H1 (cell line): Measurements from ENCODE around the gene MPPE1. TPM values are rescaled to one million over a fixed set of nuclear protein-coding genes. Genes with fewer than 3 reads are reported as not detected.

Experiments
- CTCF ChIA-PET: fragments of 300-600 bp; sonication (Branson Sonifier 250); formaldehyde crosslinking; loops from one replicate; lab custom pipeline; 2021; ENCODE audit not compliant: partially characterized antibody; lab: Charles Lee
- POLR2A ChIA-PET: fragments of 300-600 bp; sonication (Branson Sonifier 250); formaldehyde crosslinking; loops from one replicate; lab custom pipeline; 2021; ENCODE audit warnings: inconsistent platforms; ENCODE audit not compliant: partially characterized antibody; lab: Charles Lee
- DNase-seq, 2 experiments: peaks; one replicate each; pipeline versions ENCODE4 v3.0.0 to v3.0.0-alpha.2; 2010 to 2022; ENCODE audit warnings: low spot score in 2 of 2, low read depth in 1 of 2, mixed read lengths in 1 of 2
- FAIRE-seq: peaks from 2 replicates; lab custom pipeline; 2011; peaks lifted over from hg19 to GRCh38; lab: Jason Lieb, UNC
- H2AFZ ChIP-seq: 2 replicates; pipeline ENCODE4 v1.8.1; 2012; ENCODE audit warnings: low read length, inconsistent platforms
- H2AK5ac ChIP-seq: 2 replicates; pipeline ENCODE4 v1.6.1; 2013; ENCODE audit warnings: low read depth, low read length
- H2BK120ac ChIP-seq: replicated peaks from 2 replicates; pipeline ENCODE3; 2013; ENCODE audit warnings: low read depth, low read length, inconsistent platforms
- H2BK12ac ChIP-seq: 2 replicates; pipeline ENCODE4 v1.6.1; 2013; ENCODE audit warnings: low read depth, low read length
- H2BK15ac ChIP-seq: 2 replicates; pipeline ENCODE4 v1.6.1; 2013; ENCODE audit warnings: low read length
- H2BK20ac ChIP-seq: 2 replicates; pipeline ENCODE4 v1.6.1; 2013; ENCODE audit warnings: low read length
- H2BK5ac ChIP-seq: 2 replicates; pipeline ENCODE4 v1.6.1; 2013; ENCODE audit warnings: low read depth, low read length
- H3K14ac ChIP-seq: 2 replicates; pipeline ENCODE4 v1.6.1; 2013; ENCODE audit warnings: inconsistent platforms; ENCODE audit not compliant: insufficient read length
- H3K18ac ChIP-seq: 2 replicates; pipeline ENCODE4 v1.6.1; 2013; ENCODE audit warnings: low read length; ENCODE audit errors: extremely low read depth
- H3K23ac ChIP-seq: 2 replicates; pipeline ENCODE4 v1.6.1; 2013; ENCODE audit warnings: inconsistent platforms; ENCODE audit not compliant: insufficient read length
- H3K23me2 ChIP-seq: 2 replicates; pipeline ENCODE4 v1.6.1; 2013; ENCODE audit warnings: low read depth, low read length
- H3K27ac ChIP-seq: 2 replicates; pipeline ENCODE4 v1.6.1; 2011; ENCODE audit warnings: low read depth, low read length, inconsistent platforms
- H3K27me3 ChIP-seq, 4 experiments: replicated peaks in 1 of 4; 1 replicate in 1 of 4; 2 replicates in 3 of 4; pipeline versions ENCODE4 v1.6.1 to v1.8.1; 2011 to 2013; ENCODE audit warnings: low read length in 3 of 4, mild to moderate bottlenecking in 3 of 4, inconsistent platforms in 2 of 4, mixed read lengths in 2 of 4, moderate library complexity in 1 of 4; ENCODE audit not compliant: control insufficient read depth in 3 of 4, insufficient read depth in 3 of 4; ENCODE audit errors: extremely low read depth in 1 of 4
- H3K36me3 ChIP-seq, 4 experiments: 2 replicates each; pipeline versions ENCODE4 v1.6.1 to v1.8.1; 2011 to 2013; ENCODE audit warnings: mild to moderate bottlenecking in 4 of 4, low read length in 3 of 4, moderate library complexity in 2 of 4, control low read depth in 1 of 4, inconsistent platforms in 1 of 4; ENCODE audit not compliant: insufficient read depth in 4 of 4, control insufficient read depth in 2 of 4
- H3K4ac ChIP-seq: replicated peaks from 2 replicates; pipeline ENCODE3; 2013; ENCODE audit warnings: low read length, low read depth, mixed read lengths, inconsistent platforms; ENCODE audit not compliant: insufficient read length
- H3K4me1 ChIP-seq, 4 experiments: replicated peaks in 1 of 4; 1 replicate in 1 of 4; 2 replicates in 3 of 4; pipeline versions ENCODE4 v1.6.1 to v1.8.1; 2011 to 2013; ENCODE audit warnings: low read length in 3 of 4, inconsistent platforms in 2 of 4, mixed read lengths in 1 of 4; ENCODE audit not compliant: insufficient read depth in 4 of 4, control insufficient read depth in 3 of 4
- H3K4me2 ChIP-seq, 2 experiments: 2 replicates each; pipeline versions ENCODE4 v1.6.1 to v1.8.1; 2011 to 2013; ENCODE audit warnings: low read depth in 2 of 2, low read length in 2 of 2, control low read depth in 1 of 2, inconsistent platforms in 1 of 2, mild to moderate bottlenecking in 1 of 2; ENCODE audit not compliant: insufficient read depth in 1 of 2
- H3K4me3 ChIP-seq, 4 experiments: fragments of 200-600, 300-600 bp in 1 of 4; sonication (generic), shearing (Covaris generic), sonication (Bioruptor Twin) in 1 of 4; 2 replicates each; pipeline versions ENCODE4 v1.5.1 to v1.8.1; 2011 to 2016; ENCODE audit warnings: low read length in 4 of 4, low read depth in 3 of 4, control low read depth in 2 of 4, inconsistent platforms in 2 of 4, mild to moderate bottlenecking in 2 of 4, mixed read lengths in 1 of 4, moderate library complexity in 1 of 4; ENCODE audit not compliant: insufficient read depth in 2 of 4; ENCODE audit errors: extremely low read depth in 1 of 4
- H3K56ac ChIP-seq: replicated peaks from 2 replicates; pipeline ENCODE3; 2013; ENCODE audit warnings: low read depth, mild to moderate bottlenecking, mixed read lengths, low read length, inconsistent platforms; ENCODE audit not compliant: insufficient read length
- H3K79me1 ChIP-seq: 2 replicates; pipeline ENCODE4 v1.6.1; 2013; ENCODE audit warnings: low read depth, low read length, control low read depth
- H3K79me2 ChIP-seq, 2 experiments: 2 replicates each; pipeline versions ENCODE4 v1.6.1 to v1.8.1; 2012 to 2013; ENCODE audit warnings: low read length in 2 of 2, mild to moderate bottlenecking in 2 of 2, inconsistent platforms in 1 of 2; ENCODE audit not compliant: insufficient read depth in 2 of 2, control insufficient read depth in 1 of 2
- H3K9ac ChIP-seq, 4 experiments: replicated peaks in 1 of 4; 1 replicate in 1 of 4; 2 replicates in 3 of 4; pipeline versions ENCODE4 v1.6.1 to v1.8.1; 2011 to 2013; ENCODE audit warnings: low read depth in 3 of 4, low read length in 3 of 4, control low read depth in 2 of 4, mild to moderate bottlenecking in 2 of 4, moderate library complexity in 2 of 4, inconsistent platforms in 1 of 4; ENCODE audit errors: extremely low read depth in 1 of 4
- H3K9me3 ChIP-seq, 2 experiments: 2 replicates each; pipeline versions ENCODE4 v1.6.1 to v1.8.1; 2012 to 2013; ENCODE audit warnings: mild to moderate bottlenecking in 2 of 2, moderate library complexity in 2 of 2, control low read depth in 1 of 2, inconsistent platforms in 1 of 2, low read depth in 1 of 2, low read length in 1 of 2, mixed read lengths in 1 of 2; ENCODE audit not compliant: insufficient read depth in 2 of 2
- H4K20me1 ChIP-seq, 2 experiments: replicated peaks in 1 of 2; 2 replicates each; pipeline versions ENCODE3 to v1.8.1; 2011 to 2013; ENCODE audit warnings: inconsistent platforms in 2 of 2, low read length in 2 of 2, mild to moderate bottlenecking in 1 of 2; ENCODE audit not compliant: insufficient read depth in 2 of 2, control insufficient read depth in 1 of 2
- H4K5ac ChIP-seq: 2 replicates; pipeline ENCODE4 v1.6.1; 2013; ENCODE audit warnings: low read length, low read depth, mixed read lengths, inconsistent platforms; ENCODE audit not compliant: insufficient read length
- H4K8ac ChIP-seq: 2 replicates; pipeline ENCODE4 v1.8.0; 2013; ENCODE audit warnings: mild to moderate bottlenecking, moderate library complexity, low read length, inconsistent platforms; ENCODE audit not compliant: insufficient read depth; ENCODE audit errors: extremely low read depth
- H4K91ac ChIP-seq: replicated peaks from 2 replicates; pipeline ENCODE3; 2013; ENCODE audit warnings: low read length, mixed read lengths, inconsistent platforms; ENCODE audit not compliant: insufficient read length
- ATF2 ChIP-seq: IDR thresholded peaks from 2 replicates; pipeline ENCODE4 v1.6.1; 2012; ENCODE audit warnings: low read length, inconsistent platforms
- CREB1 ChIP-seq: IDR thresholded peaks from 2 replicates; pipeline ENCODE4 v1.6.1; 2012; ENCODE audit warnings: inconsistent platforms
- CTBP2 ChIP-seq: IDR thresholded peaks from 2 replicates; pipeline ENCODE4 v1.7.0; 2011; ENCODE audit warnings: borderline replicate concordance, mild to moderate bottlenecking, moderate library complexity, mixed read lengths, low read length; ENCODE audit not compliant: insufficient read depth, insufficient read length
- EP300 ChIP-seq, 2 experiments: IDR thresholded peaks; 1 replicate in 1 of 2; 2 replicates in 1 of 2; pipeline ENCODE4 v1.6.1; 2011 to 2012; ENCODE audit warnings: low read depth in 2 of 2, low read length in 2 of 2, mild to moderate bottlenecking in 2 of 2, borderline replicate concordance in 1 of 2, inconsistent platforms in 1 of 2, moderate library complexity in 1 of 2
- HDAC6 ChIP-seq: IDR thresholded peaks from one replicate; pipeline ENCODE4 v1.7.1; 2012; ENCODE audit warnings: low read depth, mild to moderate bottlenecking, inconsistent platforms, low read length, moderate library complexity
- NANOG ChIP-seq: IDR thresholded peaks from 2 replicates; pipeline ENCODE4 v1.6.1; 2011; ENCODE audit warnings: low read length, low read depth, mild to moderate bottlenecking, inconsistent platforms; ENCODE audit not compliant: insufficient read depth, poor library complexity, severe bottlenecking
- RBBP5 ChIP-seq: IDR thresholded peaks from 2 replicates; pipeline ENCODE4 v1.7.1; 2012; ENCODE audit warnings: low read depth, mild to moderate bottlenecking, inconsistent platforms, low read length, moderate library complexity, borderline replicate concordance
- TAF7 ChIP-seq: optimal IDR thresholded peaks from 2 replicates; pipeline ENCODE3; 2011; ENCODE audit warnings: low read depth, mild to moderate bottlenecking, inconsistent platforms, low read length, moderate library complexity, borderline replicate concordance
- TCF12 ChIP-seq: IDR thresholded peaks from 2 replicates; pipeline ENCODE4 v1.6.1; 2011; ENCODE audit warnings: low read depth, mild to moderate bottlenecking, low read length
- YY1 ChIP-seq: IDR thresholded peaks from 2 replicates; pipeline ENCODE4 v1.6.1; 2011; ENCODE audit warnings: low read depth, mild to moderate bottlenecking, low read length
- ZNF274 ChIP-seq: IDR thresholded peaks from 2 replicates; pipeline ENCODE4 v1.7.0; 2012; ENCODE audit warnings: low read length, borderline replicate concordance; ENCODE audit errors: extremely low read depth
- WGBS, 2 experiments: shearing (Covaris generic) in 1 of 2; methylation state at CpG; one replicate each; pipeline versions ENCODE4 v1.1.6 to v1.1.7; 2013 to 2015; ENCODE audit warnings: low lambda C conversion rate in 2 of 2, mixed read lengths in 2 of 2, inconsistent platforms in 1 of 2, low coverage in 1 of 2, missing lambda C conversion rate in 1 of 2; ENCODE audit not compliant: insufficient replicate concordance in 2 of 2, insufficient coverage in 1 of 2, insufficient read length in 1 of 2; ENCODE audit errors: extremely low coverage in 1 of 2, missing lambda C conversion rate in 1 of 2; 5-methylcytosine and 5-hydroxymethylcytosine counted together
- polyA plus RNA-seq, 7 experiments: library from polyadenylated mRNA; depleted of rRNA in 3 of 7; stranded (reverse) in 5 of 7; unstranded in 2 of 7; fragments of >200 nt in 5 of 7; fragments of 200-250 nt in 2 of 7; gene quantifications; 1 replicate in 5 of 7; 2 replicates in 1 of 7; 4 replicates in 1 of 7; pipeline versions ENCODE4 v1.2.1 to v1.2.3, GENCODE V29; 2011 to 2013; ENCODE audit warnings: missing spikeins in 2 of 7, mixed read lengths in 2 of 7
- total RNA-seq: library from RNA; stranded (reverse); fragmentation: NEBNext Ultra II Directional; extraction: Animal tissue kit (Norgen Biotek cat#: 25700); gene quantifications from 2 replicates; pipeline ENCODE4 v1.2.1, GENCODE V29; 2021

Gene MPPE1
- total and polyA plus RNA-seq, 2 of the 8 experiments (the other 6 are each of a cell fraction or from before 2014, with no cell fraction given): 13.7 to 20.9 TPM

GRCh38 chr18:11901826-11902438, 6.2 kb downstream of the MPPE1 start:
- no peak overlapping the region for H3K4me3 ChIP-seq
- no peak for FAIRE-seq
- TF ChIP-seq NANOG (no peak), ATF2 (no peak), TCF12 (no peak), EP300 (IDR thresholded peaks at IDR 0.05; ENCODE audit: borderline replicate concordance in 1 of 2, low read depth in 2 of 2, low read length in 2 of 2) (no peak), CREB1 (no peak), HDAC6 (no peak), YY1 (no peak), ZNF274 (no peak), TAF7 (no peak), RBBP5 (no peak), CTBP2 (no peak)

More at GRCh38 chr18:11901826-11902438, 6.2 kb downstream of the MPPE1 start:
- Histone ChIP-seq H3K36me3 (no peaks in the 10 kb centered on the region), H3K56ac (no peak overlapping the region), H3K4me2 (no peak overlapping the region), H3K27me3 (no peaks in the 10 kb centered on the region), H4K20me1 (no peaks in the 10 kb centered on the region), H3K18ac (no peak overlapping the region), H3K27ac (no peak overlapping the region), H3K23me2 (no peaks in the 10 kb centered on the region; the same call in 1 of the 2 replicates), H2BK120ac (no peak overlapping the region), H2AFZ (no peak overlapping the region), H3K79me2 (no peaks in the 10 kb centered on the region), H2BK15ac (no peak overlapping the region), H3K14ac (no peak overlapping the region), H3K4me1 (peaks cover 3 to 18% (median 15%) of the 10 kb centered on the region in 4 experiments; a peak in 6 of 7 replicates), H4K91ac (peak overlapping the region; percentile 59), H2BK20ac (no peak overlapping the region), H3K23ac (no peak overlapping the region), H4K5ac (no peak overlapping the region), H3K9ac (no peak overlapping the region), H4K8ac (no peak overlapping the region), H3K79me1 (no peaks in the 10 kb centered on the region), H2BK12ac (no peak overlapping the region), H2AK5ac (no peak overlapping the region), H2BK5ac (no peak overlapping the region), H3K9me3 (no peaks in the 10 kb centered on the region), H3K4ac (no peak overlapping the region)
- ChIA-PET POLR2A (interaction anchor here (0.6 to 1.4 kb wide), 3 partner anchors 21 to 74 kb away, joined by 3 read pairs; no protein-coding TSS in a partner anchor), CTCF (interaction anchor here (0.9 to 1.5 kb wide), 3 partner anchors 10 to 95 kb away, joined by 3 to 6 read pairs (median 5); no protein-coding TSS in a partner anchor)
- WGBS, 2 experiments: 91% methylated on average over 5 of the region's 5 CpGs; no CpG with 5 or more reads in 1 of the 2 experiments
- DNase-seq: no peak
